GM12892 (cell line): ENCODE data around the gene BMP2K.
"Not testable (repeated sequence)": the region's sequence is repeated elsewhere in the genome, so short reads cannot be mapped to it uniquely, and the experiment has no call there.

Source experiments
- POLR2A ChIP-seq: IDR thresholded peaks from 2 replicates; pipeline ENCODE4 v1.6.1; 2011; ENCODE audit warnings: low read depth, low read length, control low read depth
- POLR2AphosphoS5 ChIP-seq: IDR thresholded peaks from 2 replicates; pipeline ENCODE4 v1.6.1; 2011; ENCODE audit warnings: low read depth, low read length, control low read depth

DNA sequence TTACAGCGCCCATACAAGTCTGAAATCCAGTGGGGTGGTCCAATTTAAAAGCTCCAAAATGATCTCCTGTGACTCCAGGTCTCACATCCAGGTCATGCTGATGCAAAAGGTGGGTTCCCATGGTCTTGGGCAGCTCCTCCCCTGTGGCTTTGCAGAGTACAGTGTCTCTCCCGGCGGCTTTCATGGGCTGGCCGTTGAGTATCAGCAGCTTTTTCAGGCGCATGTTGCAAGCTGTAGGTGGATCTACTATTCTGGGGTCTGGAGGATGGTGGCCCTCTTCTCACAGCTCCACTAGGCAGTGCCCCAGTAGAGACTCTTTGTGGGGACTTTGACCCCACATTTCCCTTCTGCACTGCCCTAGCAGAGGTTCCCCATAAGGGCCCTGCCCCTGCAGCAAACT lies 92.6 kb downstream of the BMP2K start:
- not testable (repeated sequence) for TF ChIP-seq POLR2A, POLR2AphosphoS5
